Inflammatory macrophage treated with lipopolysaccharide for 4 hours (primary cell): ENCODE results near the gene NUDT2.

Experiments
- DNase-seq: peaks from one replicate; pipeline ENCODE4 v3.0.0-alpha.2; 2020

The NUDT2 gene

GRCh38 chr9:34387239-34387638 is 57.9 kb downstream of the NUDT2 start:
- DNase-seq, result no peak

DNA sequence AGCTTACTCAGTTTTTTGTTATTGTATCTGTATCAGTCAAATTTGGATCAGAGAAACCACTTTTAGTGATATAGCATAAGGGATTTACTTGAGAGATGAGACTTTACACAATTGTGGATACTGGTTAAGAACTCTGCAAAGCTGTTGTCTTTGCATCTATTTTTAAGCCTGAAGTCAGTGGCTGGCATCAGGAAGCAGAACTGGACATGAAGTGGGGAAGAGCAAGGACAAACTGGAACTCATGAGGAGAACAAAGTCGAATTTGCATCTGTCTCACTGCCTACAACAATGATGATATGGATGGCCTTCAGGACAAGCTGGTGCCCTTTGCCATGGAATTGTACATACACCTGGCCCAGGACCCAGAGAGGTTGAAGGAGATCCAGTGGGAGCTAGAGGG is 63.1 kb downstream of the NUDT2 start:
- DNase-seq, result no peak
